ENCODE measurements around the gene PSD2. TPM values are rescaled to one million over a fixed set of nuclear protein-coding genes. Genes with fewer than 3 reads are reported as not detected.

Gene PSD2
- total and polyA plus RNA-seq, 7 donors, result 0.01 to 0.37 (median 0.04) TPM; not detected in 2

DNA sequence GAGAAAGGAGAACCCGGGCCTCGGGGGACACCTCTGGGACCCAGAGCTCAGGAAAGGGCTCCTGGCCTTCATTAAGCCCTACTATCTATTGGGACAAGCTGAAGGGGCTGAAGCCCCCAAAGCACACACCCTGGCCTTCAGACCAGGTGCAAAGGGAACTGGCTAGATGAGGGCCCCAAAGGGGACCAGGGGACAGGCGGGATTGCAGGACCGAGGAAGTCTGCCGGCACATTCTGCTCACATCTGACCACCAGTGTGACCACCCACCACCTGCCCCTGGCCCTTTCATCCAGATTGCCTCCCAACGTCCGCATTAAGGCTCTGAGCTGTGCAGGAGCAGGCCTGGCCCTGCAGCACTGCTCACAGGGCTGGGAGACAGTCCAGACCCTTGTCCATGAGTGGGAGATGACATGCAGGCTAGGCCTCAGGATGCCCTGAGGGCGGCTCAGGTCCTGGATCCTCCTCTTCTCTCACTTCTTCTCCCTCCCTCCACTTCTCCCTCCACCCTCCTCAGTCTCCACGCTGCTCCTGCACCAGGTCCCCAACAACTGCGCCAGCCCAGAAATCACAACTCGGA is 19.2 kb downstream of the PSD2 start:
- H3K4me1 ChIP-seq, result no peaks in the 10 kb centered on the region
- intact Hi-C loops (cut with DNase I), result no loop called here
- 90 to 93% (median 91%) methylated on average over 11 of the region's 11 CpGs for WGBS, 3 donors
- TF ChIP-seq CTCF (IDR thresholded peaks at IDR 0.05), result no peak
- ATAC-seq, result no peak
- no peaks in the 10 kb centered on the region for H3K36me3 ChIP-seq (ENCODE audit: insufficient read depth in 1 of 2, low read depth in 1 of 2)
- H3K4me3 ChIP-seq, result no peak overlapping the region
- peak in 1 of 2 donors; percentile 18 for DNase-seq
- H3K27me3 ChIP-seq (ENCODE audit: insufficient read depth in 3 of 3, low read length in 2 of 3), result peaks cover 0 to 1% (median 0%) of the 10 kb centered on the region in 3 donors
- no peak overlapping the region for H3K27ac ChIP-seq
- no peaks in the 10 kb centered on the region for H3K9me3 ChIP-seq

GRCh38 chr5:139816566-139816965 is 21.0 kb downstream of the PSD2 start:
- H3K27me3 ChIP-seq (ENCODE audit: insufficient read depth in 3 of 3, low read length in 2 of 3), result no peaks in the 10 kb centered on the region
- WGBS, 3 donors, result 61 to 76% (median 71%) methylated on average over 12 of the region's 12 CpGs
- ATAC-seq (no peak), DNase-seq (peak in 1 of 2 donors; percentile 10)
- no peak overlapping the region for H3K4me3 ChIP-seq
- no peaks in the 10 kb centered on the region for H3K36me3 ChIP-seq (ENCODE audit: insufficient read depth in 1 of 2, low read depth in 1 of 2)
- intact Hi-C loops (cut with DNase I), result no loop called here
- no peaks in the 10 kb centered on the region for H3K9me3 ChIP-seq
- H3K4me1 ChIP-seq, result no peaks in the 10 kb centered on the region
- TF ChIP-seq CTCF (IDR thresholded peaks at IDR 0.05), result no peak
- H3K27ac ChIP-seq, result no peak overlapping the region

- Histone ChIP-seq H3K4me1 (no peaks in the 10 kb centered on the region), H3K27ac (no peak overlapping the region), H3K36me3 (ENCODE audit: insufficient read depth in 1 of 2, low read depth in 1 of 2) (no peaks in the 10 kb centered on the region), H3K27me3 (ENCODE audit: insufficient read depth in 3 of 3, low read length in 2 of 3) (no peaks in the 10 kb centered on the region), H3K9me3 (no peaks in the 10 kb centered on the region), H3K4me3 (no peak overlapping the region)
- ATAC-seq, result no peak
- DNase-seq, result no peak
- 84 to 91% (median 90%) methylated on average over 8 of the region's 8 CpGs for WGBS, 3 donors
- TF ChIP-seq CTCF (IDR thresholded peaks at IDR 0.05), result no peak
- intact Hi-C loops (cut with DNase I), result no loop called here
These were observed 21.8 kb downstream of the PSD2 start for GRCh38 chr5:139817362-139817761.

- Histone ChIP-seq H3K36me3 (ENCODE audit: insufficient read depth in 1 of 2, low read depth in 1 of 2) (no peaks in the 10 kb centered on the region), H3K4me3 (no peak overlapping the region), H3K9me3 (no peaks in the 10 kb centered on the region), H3K4me1 (no peaks in the 10 kb centered on the region), H3K27me3 (ENCODE audit: insufficient read depth in 3 of 3, low read length in 2 of 3) (no peaks in the 10 kb centered on the region), H3K27ac (no peak overlapping the region)
- ATAC-seq, result no peak
- 82 to 90% (median 85%) methylated on average over 3 of the region's 3 CpGs for WGBS, 3 donors
- intact Hi-C loops (cut with DNase I), result no loop called here
- DNase-seq, result peak in 1 of 2 donors; percentile 6
- TF ChIP-seq CTCF (IDR thresholded peaks at IDR 0.05), result no peak
These were observed 22.4 kb downstream of the PSD2 start for GRCh38 chr5:139817970-139818369.

GRCh38 chr5:139820130-139820529 is 24.5 kb downstream of the PSD2 start:
- 60 to 66% (median 64%) methylated on average over 7 of the region's 7 CpGs for WGBS, 3 donors
- no peaks in the 10 kb centered on the region for H3K9me3 ChIP-seq
- H3K4me3 ChIP-seq, result no peak overlapping the region
- H3K36me3 ChIP-seq (ENCODE audit: insufficient read depth in 1 of 2, low read depth in 1 of 2), result no peaks in the 10 kb centered on the region
- TF ChIP-seq CTCF (IDR thresholded peaks at IDR 0.05), result no peak
- H3K4me1 ChIP-seq, result no peaks in the 10 kb centered on the region
- H3K27me3 ChIP-seq (ENCODE audit: insufficient read depth in 3 of 3, low read length in 2 of 3), result no peaks in the 10 kb centered on the region
- DNase-seq (no peak), ATAC-seq (no peak)
- no peak overlapping the region for H3K27ac ChIP-seq
- intact Hi-C loops (cut with DNase I), result no loop called here

Data from psoas muscle (tissue), 8 donors.